Ishikawa (cell line): ENCODE results near the gene CACUL1.

Source experiments
- CEBPB ChIP-seq: IDR thresholded peaks from 2 replicates; pipeline ENCODE4 v1.6.1; 2012
- CREB1 ChIP-seq: IDR thresholded peaks from 2 replicates; pipeline ENCODE4 v1.6.1; 2012; ENCODE audit warnings: low read depth
- EP300 ChIP-seq: IDR thresholded peaks from 2 replicates; pipeline ENCODE4 v1.6.1; 2012; ENCODE audit warnings: borderline replicate concordance
- FOXM1 ChIP-seq: IDR thresholded peaks from 2 replicates; pipeline ENCODE4 v1.6.1; 2012; ENCODE audit warnings: low read depth, borderline replicate concordance
- MAX ChIP-seq: IDR thresholded peaks from 2 replicates; pipeline ENCODE4 v1.6.1; 2012
- RAD21 ChIP-seq: IDR thresholded peaks from 2 replicates; pipeline ENCODE4 v1.6.1; 2012; ENCODE audit warnings: low read depth
- TAF1 ChIP-seq: IDR thresholded peaks from 2 replicates; pipeline ENCODE4 v1.6.1; 2012; ENCODE audit warnings: low read depth, mild to moderate bottlenecking
- YY1 ChIP-seq: IDR thresholded peaks from 2 replicates; pipeline ENCODE4 v1.6.1; 2012; ENCODE audit warnings: low read depth
- ZBTB7A ChIP-seq: IDR thresholded peaks from 2 replicates; pipeline ENCODE4 v1.6.1; 2012; ENCODE audit warnings: low read depth
- TF ChIP-seq, protein P1 (sequence below): IDR thresholded peaks from 2 replicates; pipeline ENCODE4 v1.6.1; 2012; ENCODE audit warnings: low read depth, mild to moderate bottlenecking

GRCh38 chr10:118667732-118668131, 87.0 kb downstream of the CACUL1 start:
- no peak for TF ChIP-seq YY1
- no peak for TF ChIP-seq MAX
- no peak for TF ChIP-seq RAD21
- TF ChIP-seq, protein P1, sequence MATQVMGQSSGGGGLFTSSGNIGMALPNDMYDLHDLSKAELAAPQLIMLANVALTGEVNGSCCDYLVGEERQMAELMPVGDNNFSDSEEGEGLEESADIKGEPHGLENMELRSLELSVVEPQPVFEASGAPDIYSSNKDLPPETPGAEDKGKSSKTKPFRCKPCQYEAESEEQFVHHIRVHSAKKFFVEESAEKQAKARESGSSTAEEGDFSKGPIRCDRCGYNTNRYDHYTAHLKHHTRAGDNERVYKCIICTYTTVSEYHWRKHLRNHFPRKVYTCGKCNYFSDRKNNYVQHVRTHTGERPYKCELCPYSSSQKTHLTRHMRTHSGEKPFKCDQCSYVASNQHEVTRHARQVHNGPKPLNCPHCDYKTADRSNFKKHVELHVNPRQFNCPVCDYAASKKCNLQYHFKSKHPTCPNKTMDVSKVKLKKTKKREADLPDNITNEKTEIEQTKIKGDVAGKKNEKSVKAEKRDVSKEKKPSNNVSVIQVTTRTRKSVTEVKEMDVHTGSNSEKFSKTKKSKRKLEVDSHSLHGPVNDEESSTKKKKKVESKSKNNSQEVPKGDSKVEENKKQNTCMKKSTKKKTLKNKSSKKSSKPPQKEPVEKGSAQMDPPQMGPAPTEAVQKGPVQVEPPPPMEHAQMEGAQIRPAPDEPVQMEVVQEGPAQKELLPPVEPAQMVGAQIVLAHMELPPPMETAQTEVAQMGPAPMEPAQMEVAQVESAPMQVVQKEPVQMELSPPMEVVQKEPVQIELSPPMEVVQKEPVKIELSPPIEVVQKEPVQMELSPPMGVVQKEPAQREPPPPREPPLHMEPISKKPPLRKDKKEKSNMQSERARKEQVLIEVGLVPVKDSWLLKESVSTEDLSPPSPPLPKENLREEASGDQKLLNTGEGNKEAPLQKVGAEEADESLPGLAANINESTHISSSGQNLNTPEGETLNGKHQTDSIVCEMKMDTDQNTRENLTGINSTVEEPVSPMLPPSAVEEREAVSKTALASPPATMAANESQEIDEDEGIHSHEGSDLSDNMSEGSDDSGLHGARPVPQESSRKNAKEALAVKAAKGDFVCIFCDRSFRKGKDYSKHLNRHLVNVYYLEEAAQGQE, result no peak
- TF ChIP-seq TAF1, result no peak
- no peak for TF ChIP-seq ZBTB7A
- TF ChIP-seq CEBPB, result no peak
- no peak for TF ChIP-seq EP300
- no peak for TF ChIP-seq CREB1
- TF ChIP-seq FOXM1, result no peak
